CD4-positive, alpha-beta memory T cell (primary cell): ENCODE data around the gene DDX23. TPM values are rescaled to one million over a fixed set of nuclear protein-coding genes. Genes with fewer than 3 reads are reported as not detected.

Source experiments
- CTCF ChIA-PET: fragments of 350-600 bp; sonication (Branson Sonifier 250); formaldehyde crosslinking; loops from one replicate; lab custom pipeline; 2021; ENCODE audit warnings: inconsistent platforms; ENCODE audit not compliant: partially characterized antibody; lab: Charles Lee
- POLR2A ChIA-PET: fragments of 350-600 bp; sonication (Branson Sonifier 250); formaldehyde crosslinking; loops from one replicate; lab custom pipeline; 2021; ENCODE audit not compliant: partially characterized antibody; lab: Charles Lee
- DNase-seq, 5 donors: peaks; one replicate each; pipeline versions ENCODE4 v3.0.0 to v3.0.0-alpha.2; 2020 to 2022; ENCODE audit warnings: mixed read lengths in 1 of 5
- H3K27ac ChIP-seq: one replicate; pipeline ENCODE4 v1.7.0; 2013; ENCODE audit warnings: low read depth, low read length
- H3K27me3 ChIP-seq: 2 replicates; pipeline ENCODE4 v1.7.0; 2013; ENCODE audit warnings: mild to moderate bottlenecking, low read length, moderate library complexity; ENCODE audit not compliant: insufficient read depth
- H3K36me3 ChIP-seq: 2 replicates; pipeline ENCODE4 v1.7.0; 2013; ENCODE audit warnings: mild to moderate bottlenecking, low read length, moderate library complexity; ENCODE audit not compliant: insufficient read depth
- H3K4me1 ChIP-seq: 2 replicates; pipeline ENCODE4 v1.7.0; 2013; ENCODE audit warnings: mild to moderate bottlenecking, low read length, moderate library complexity; ENCODE audit not compliant: insufficient read depth
- H3K4me3 ChIP-seq, 2 donors: one replicate each; pipeline ENCODE4 v1.7.0; 2013; ENCODE audit warnings: low read length in 2 of 2, mild to moderate bottlenecking in 1 of 2
- H3K9me3 ChIP-seq, 2 donors: one replicate each; pipeline ENCODE4 v1.7.0; 2013; ENCODE audit warnings: low read length in 2 of 2, control low read depth in 1 of 2; ENCODE audit not compliant: control insufficient read depth in 1 of 2
- H3K27ac Mint-ChIP-seq, 7 donors: one replicate each; pipeline ENCODE4 v1.8.0; 2020 to 2021; ENCODE audit warnings: mixed read lengths in 7 of 7, mild to moderate bottlenecking in 6 of 7, inconsistent platforms in 3 of 7, moderate library complexity in 3 of 7
- H3K27me3 Mint-ChIP-seq, 2 donors: one replicate each; pipeline ENCODE4 v1.8.0; 2020 to 2021; ENCODE audit warnings: mixed read lengths in 2 of 2
- H3K36me3 Mint-ChIP-seq, 2 donors: one replicate each; pipeline ENCODE4 v1.8.0; 2020 to 2021; ENCODE audit warnings: mixed read lengths in 2 of 2, inconsistent platforms in 1 of 2, mild to moderate bottlenecking in 1 of 2
- H3K4me1 Mint-ChIP-seq, 4 donors: one replicate each; pipeline ENCODE4 v1.8.0; 2020 to 2021; ENCODE audit warnings: mixed read lengths in 4 of 4, mild to moderate bottlenecking in 1 of 4
- H3K4me3 Mint-ChIP-seq, 8 donors: one replicate each; pipeline ENCODE4 v1.8.0; 2020 to 2021; ENCODE audit warnings: mixed read lengths in 8 of 8, mild to moderate bottlenecking in 7 of 8, moderate library complexity in 6 of 8, inconsistent platforms in 3 of 8
- H3K9me3 Mint-ChIP-seq, 8 donors: one replicate each; pipeline ENCODE4 v1.8.0; 2020 to 2021; ENCODE audit warnings: mixed read lengths in 8 of 8, mild to moderate bottlenecking in 5 of 8, inconsistent platforms in 3 of 8, moderate library complexity in 1 of 8
- intact Hi-C: fragments of 100-400 bp; cut with micrococcal nuclease; formaldehyde crosslinking; loops from one replicate; pipeline ENCODE4 v1.15.1; 2023
- polyA plus RNA-seq, 2 donors: library from polyadenylated mRNA; unstranded; fragments of 300-500 nt; fragmentation: Illumina TruSeq; gene quantifications; one replicate each; pipeline ENCODE4 v1.2.3, GENCODE V29; 2021
- total RNA-seq, 2 experiments: library from RNA; stranded (reverse); gene quantifications; one replicate each; pipeline ENCODE4 v1.2.3, GENCODE V29; 2021

DDX23 gene
- total and polyA plus RNA-seq, 4 experiments from 2014 or later, result 14.3 to 158 (median 106) TPM

GRCh38 chr12:48827513-48828096, 24.4 kb downstream of the DDX23 start:
- no peak for DNase-seq
- H3K4me3 Mint-ChIP-seq, result no peak overlapping the region
- peaks cover 6 to 21% (median 12%) of the 10 kb centered on the region in 4 donors for H3K4me1 Mint-ChIP-seq
- H3K27ac Mint-ChIP-seq, result no peak overlapping the region
- peaks cover 27 to 46% of the 10 kb centered on the region in 2 donors for H3K36me3 Mint-ChIP-seq
- Histone ChIP-seq H3K9me3 (no peaks in the 10 kb centered on the region), H3K27ac (no peak overlapping the region), H3K27me3 (no peaks in the 10 kb centered on the region), H3K36me3 (peaks cover 41% of the 10 kb centered on the region), H3K4me1 (peaks cover 9% of the 10 kb centered on the region), H3K4me3 (no peak overlapping the region)
- no peaks in the 10 kb centered on the region for H3K27me3 Mint-ChIP-seq
- intact Hi-C loops, result no loop called here
- H3K9me3 Mint-ChIP-seq, result no peaks in the 10 kb centered on the region
- POLR2A ChIA-PET, result no interaction called here
- CTCF ChIA-PET, result interaction anchor here (3.7 to 6.7 kb wide), 2 partner anchors 9 to 13 kb away, joined by 19 to 40 read pairs; partner anchors contain the start of gene CACNB3

- Mint-ChIP-seq H3K27me3 (no peaks in the 10 kb centered on the region), H3K9me3 (no peaks in the 10 kb centered on the region), H3K4me1 (peaks cover 6 to 26% (median 12%) of the 10 kb centered on the region in 4 donors), H3K4me3 (no peak overlapping the region), H3K36me3 (peaks cover 22 to 40% of the 10 kb centered on the region in 2 donors), H3K27ac (no peak overlapping the region)
- H3K36me3 ChIP-seq, result peaks cover 35% of the 10 kb centered on the region
- CTCF ChIA-PET, result interaction anchor here (3.7 to 6.7 kb wide), 2 partner anchors 9 to 12 kb away, joined by 19 to 40 read pairs; partner anchors contain the start of gene CACNB3
- no peak overlapping the region for H3K4me3 ChIP-seq
- intact Hi-C loops, result no loop called here
- POLR2A ChIA-PET, result no interaction called here
- no peaks in the 10 kb centered on the region for H3K9me3 ChIP-seq
- DNase-seq, result no peak
- H3K27ac ChIP-seq, result no peak overlapping the region
- peaks cover 9% of the 10 kb centered on the region for H3K4me1 ChIP-seq
- no peaks in the 10 kb centered on the region for H3K27me3 ChIP-seq
Measured at GRCh38 chr12:48827026-48827425, 24.9 kb downstream of the DDX23 start.

- Mint-ChIP-seq H3K27ac (peak overlapping the region in 3 of 7 donors; percentile 36 to 84 (median 80)), H3K9me3 (no peaks in the 10 kb centered on the region), H3K4me1 (peaks cover 6 to 26% (median 12%) of the 10 kb centered on the region in 4 donors), H3K4me3 (no peak overlapping the region), H3K27me3 (no peaks in the 10 kb centered on the region), H3K36me3 (peaks cover 17 to 34% of the 10 kb centered on the region in 2 donors)
- H3K9me3 ChIP-seq, result no peaks in the 10 kb centered on the region
- H3K36me3 ChIP-seq, result peaks cover 28% of the 10 kb centered on the region
- no peaks in the 10 kb centered on the region for H3K27me3 ChIP-seq
- DNase-seq, result no peak
- CTCF ChIA-PET, result interaction anchor here (3.7 to 6.7 kb wide), 2 partner anchors 8 to 11 kb away, joined by 19 to 40 read pairs; partner anchors contain the start of gene CACNB3
- POLR2A ChIA-PET, result no interaction called here
- peaks cover 9% of the 10 kb centered on the region for H3K4me1 ChIP-seq
- H3K27ac ChIP-seq, result no peak overlapping the region
- no peak overlapping the region for H3K4me3 ChIP-seq
- intact Hi-C loops, result no loop called here
Measured at GRCh38 chr12:48826209-48826855, 25.6 kb downstream of the DDX23 start.

- Histone ChIP-seq H3K4me3 (no peak overlapping the region), H3K36me3 (peaks cover 14% of the 10 kb centered on the region), H3K27ac (no peak overlapping the region), H3K9me3 (no peaks in the 10 kb centered on the region), H3K27me3 (no peaks in the 10 kb centered on the region), H3K4me1 (peaks cover 9% of the 10 kb centered on the region)
- ChIA-PET POLR2A (interaction anchor here (2.0 kb wide), 1 partner anchor 11 kb away, joined by 9 read pairs; no protein-coding TSS in a partner anchor), CTCF (interaction anchor here (6.7 kb wide), 1 partner anchor 10 kb away, joined by 40 read pairs; no protein-coding TSS in a partner anchor)
- no peak for DNase-seq
- H3K4me3 Mint-ChIP-seq, result no peak overlapping the region
- intact Hi-C loops, result no loop called here
- H3K27ac Mint-ChIP-seq, result peak overlapping the region in 2 of 7 donors; percentile 70 to 79
- H3K4me1 Mint-ChIP-seq, result peaks cover 6 to 28% (median 12%) of the 10 kb centered on the region in 4 donors
- H3K27me3 Mint-ChIP-seq, result no peaks in the 10 kb centered on the region
- H3K9me3 Mint-ChIP-seq, result no peaks in the 10 kb centered on the region
- peaks cover 5 to 20% of the 10 kb centered on the region in 2 donors for H3K36me3 Mint-ChIP-seq
Measured at GRCh38 chr12:48824905-48825304, 27.1 kb downstream of the DDX23 start.

GRCh38 chr12:48824112-48824511, 27.9 kb downstream of the DDX23 start:
- Mint-ChIP-seq H3K36me3 (peaks cover 0 to 12% of the 10 kb centered on the region in 2 donors), H3K4me3 (peak overlapping the region in 1 of 8 donors; percentile 21), H3K9me3 (no peaks in the 10 kb centered on the region), H3K27me3 (no peaks in the 10 kb centered on the region), H3K27ac (peak overlapping the region in 5 of 7 donors; percentile 31 to 76 (median 55)), H3K4me1 (peaks cover 8 to 36% (median 12%) of the 10 kb centered on the region in 4 donors)
- Histone ChIP-seq H3K27me3 (no peaks in the 10 kb centered on the region), H3K27ac (no peak overlapping the region), H3K9me3 (no peaks in the 10 kb centered on the region), H3K4me1 (peaks cover 9% of the 10 kb centered on the region), H3K4me3 (no peak overlapping the region), H3K36me3 (peaks cover 6% of the 10 kb centered on the region)
- intact Hi-C loops, result no loop called here
- ChIA-PET CTCF (interaction anchor here (6.7 kb wide), 1 partner anchor 9 kb away, joined by 40 read pairs; no protein-coding TSS in a partner anchor), POLR2A (interaction anchor here (2.0 kb wide), 1 partner anchor 10 kb away, joined by 9 read pairs; no protein-coding TSS in a partner anchor)
- peak in 4 of 5 donors; percentile 6 to 57 (median 14) for DNase-seq

GRCh38 chr12:48823281-48823680, 28.7 kb downstream of the DDX23 start:
- intact Hi-C loops, result no loop called here
- Histone ChIP-seq H3K27me3 (no peaks in the 10 kb centered on the region), H3K4me1 (peaks cover 9% of the 10 kb centered on the region), H3K4me3 (no peak overlapping the region), H3K9me3 (no peaks in the 10 kb centered on the region), H3K27ac (no peak overlapping the region), H3K36me3 (no peaks in the 10 kb centered on the region)
- ChIA-PET CTCF (interaction anchor here (0.9 to 6.7 kb wide), 3 partner anchors 8 to 918 kb away, joined by 3 to 40 read pairs (median 5); partner anchors contain the start of genes DDX23 and TMBIM6), POLR2A (interaction anchor here (2.0 kb wide), 1 partner anchor 9 kb away, joined by 9 read pairs; no protein-coding TSS in a partner anchor)
- no peaks in the 10 kb centered on the region for H3K27me3 Mint-ChIP-seq
- H3K4me1 Mint-ChIP-seq, result peaks cover 10 to 42% (median 14%) of the 10 kb centered on the region in 4 donors
- H3K36me3 Mint-ChIP-seq, result peaks cover 0 to 4% of the 10 kb centered on the region in 2 donors
- no peaks in the 10 kb centered on the region for H3K9me3 Mint-ChIP-seq
- DNase-seq, result no peak
- peak overlapping the region in 4 of 7 donors; percentile 30 to 62 (median 56) for H3K27ac Mint-ChIP-seq
- no peak overlapping the region for H3K4me3 Mint-ChIP-seq
